Measurements from ENCODE around the gene RASA3.

RASA3 gene

DNA sequence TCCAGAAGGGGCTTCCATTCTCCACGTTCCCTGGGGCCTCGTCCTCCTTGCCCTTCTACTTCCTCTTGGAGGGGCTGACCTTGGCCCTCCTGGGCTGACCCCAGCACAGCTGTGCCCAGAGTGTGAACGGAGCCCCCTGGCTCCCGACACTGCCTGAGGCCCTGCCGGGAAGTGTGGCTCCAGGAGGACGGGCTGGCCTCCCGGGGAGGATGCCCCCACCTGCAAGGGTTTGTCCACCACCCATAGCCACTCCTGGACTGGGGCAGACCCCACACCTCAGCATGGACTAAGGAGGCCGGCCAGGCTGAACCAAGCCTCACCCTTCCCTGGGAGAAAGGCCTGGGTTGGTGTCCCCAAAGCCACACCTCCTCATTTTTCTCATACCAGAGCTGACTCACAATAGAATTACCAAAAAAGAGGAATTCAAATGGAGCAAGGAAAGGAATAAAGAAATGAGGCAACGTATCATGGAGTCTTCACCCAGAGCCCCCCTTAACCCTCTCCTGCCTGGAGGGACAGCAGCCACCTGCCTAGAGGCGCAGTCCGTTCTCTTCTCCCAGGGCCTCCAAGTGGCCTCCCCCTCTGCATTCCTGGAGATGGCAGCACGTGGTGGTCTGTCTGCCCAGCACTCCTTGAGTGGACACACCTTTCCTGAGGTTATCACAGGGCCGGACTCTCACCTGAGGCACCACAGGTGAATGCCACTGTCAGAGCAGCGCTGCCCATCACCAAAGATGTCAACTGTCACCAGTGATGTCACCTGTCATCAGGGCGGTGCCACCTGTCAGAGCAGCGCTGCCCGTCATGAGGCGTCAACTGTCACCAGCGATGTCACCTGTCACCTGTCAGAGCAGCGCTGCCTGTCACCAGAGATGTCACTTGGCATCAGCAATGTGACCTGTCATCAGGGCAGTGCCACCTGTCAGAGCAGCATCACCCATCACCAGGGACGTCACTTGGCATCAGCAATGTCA lies 155.4 kb downstream of the RASA3 start:
- DNase-seq: no peak

DNA sequence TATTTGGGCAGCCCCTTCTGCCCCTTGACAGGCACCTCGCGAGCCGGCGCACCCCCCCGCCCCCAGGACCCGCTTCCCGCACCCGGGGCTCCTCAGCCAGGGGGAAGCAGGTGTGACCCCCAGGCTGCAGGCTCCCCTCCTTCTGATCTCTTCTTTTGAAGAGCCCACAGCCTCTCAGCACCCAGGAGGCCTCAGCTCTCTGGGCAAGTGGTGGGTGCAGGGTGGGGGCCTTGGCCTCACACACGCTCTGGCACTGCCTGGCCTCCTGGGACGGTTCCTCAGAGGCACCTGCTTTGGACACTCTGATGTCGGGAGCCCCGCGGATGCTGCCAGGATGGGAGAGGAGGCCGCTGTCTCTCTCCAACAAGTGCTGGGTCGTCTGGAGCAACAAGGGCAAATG lies 157.0 kb downstream of the RASA3 start:
- no peak for DNase-seq

DNA sequence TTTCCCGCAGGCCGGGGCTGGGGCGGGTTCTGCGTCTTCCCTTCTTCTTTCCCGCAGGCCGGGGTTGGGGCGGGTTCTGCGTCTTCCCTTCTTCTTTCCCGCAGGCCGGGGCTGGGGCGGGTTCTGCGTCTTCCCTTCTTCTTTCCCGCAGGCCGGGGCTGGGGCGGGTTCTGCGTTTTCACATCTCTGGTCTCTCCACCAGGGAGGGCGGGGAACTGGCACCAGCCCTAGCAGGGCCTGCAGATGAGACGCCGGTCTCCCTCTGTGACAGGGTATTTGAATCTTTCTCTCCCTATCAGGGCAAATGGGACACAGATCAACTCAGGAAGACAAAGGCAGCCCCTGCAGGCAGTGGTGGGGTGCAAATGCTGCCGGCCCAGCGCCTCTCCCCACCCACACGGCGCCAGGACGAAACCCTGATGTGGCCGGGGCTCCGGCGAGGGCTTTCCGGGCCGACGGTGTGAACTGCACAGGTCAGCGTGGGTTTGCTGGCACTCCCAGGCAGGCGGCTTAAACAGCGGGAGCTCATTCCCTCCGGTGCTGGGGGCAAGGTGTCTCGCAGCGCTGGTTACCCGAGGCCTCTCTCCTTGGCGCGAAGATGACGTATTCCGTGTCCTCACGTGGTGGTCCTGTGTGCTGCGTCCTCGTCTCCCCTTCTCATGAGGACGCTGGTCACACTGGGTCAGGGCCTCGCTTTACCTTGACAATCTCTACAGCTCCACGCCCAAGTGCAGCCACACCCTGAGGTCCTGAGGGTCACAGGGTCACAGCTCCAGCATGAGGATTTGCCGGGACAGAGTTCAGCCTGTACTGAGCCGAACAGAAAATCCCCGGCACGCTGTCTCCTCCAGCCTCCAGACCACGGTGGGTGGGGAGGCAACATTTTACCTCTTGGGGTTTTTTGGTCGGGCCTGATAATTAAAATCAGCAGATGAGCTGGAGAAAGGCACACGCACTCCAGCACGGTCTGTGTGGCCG lies 157.8 kb downstream of the RASA3 start:
- no peak for DNase-seq

DNA sequence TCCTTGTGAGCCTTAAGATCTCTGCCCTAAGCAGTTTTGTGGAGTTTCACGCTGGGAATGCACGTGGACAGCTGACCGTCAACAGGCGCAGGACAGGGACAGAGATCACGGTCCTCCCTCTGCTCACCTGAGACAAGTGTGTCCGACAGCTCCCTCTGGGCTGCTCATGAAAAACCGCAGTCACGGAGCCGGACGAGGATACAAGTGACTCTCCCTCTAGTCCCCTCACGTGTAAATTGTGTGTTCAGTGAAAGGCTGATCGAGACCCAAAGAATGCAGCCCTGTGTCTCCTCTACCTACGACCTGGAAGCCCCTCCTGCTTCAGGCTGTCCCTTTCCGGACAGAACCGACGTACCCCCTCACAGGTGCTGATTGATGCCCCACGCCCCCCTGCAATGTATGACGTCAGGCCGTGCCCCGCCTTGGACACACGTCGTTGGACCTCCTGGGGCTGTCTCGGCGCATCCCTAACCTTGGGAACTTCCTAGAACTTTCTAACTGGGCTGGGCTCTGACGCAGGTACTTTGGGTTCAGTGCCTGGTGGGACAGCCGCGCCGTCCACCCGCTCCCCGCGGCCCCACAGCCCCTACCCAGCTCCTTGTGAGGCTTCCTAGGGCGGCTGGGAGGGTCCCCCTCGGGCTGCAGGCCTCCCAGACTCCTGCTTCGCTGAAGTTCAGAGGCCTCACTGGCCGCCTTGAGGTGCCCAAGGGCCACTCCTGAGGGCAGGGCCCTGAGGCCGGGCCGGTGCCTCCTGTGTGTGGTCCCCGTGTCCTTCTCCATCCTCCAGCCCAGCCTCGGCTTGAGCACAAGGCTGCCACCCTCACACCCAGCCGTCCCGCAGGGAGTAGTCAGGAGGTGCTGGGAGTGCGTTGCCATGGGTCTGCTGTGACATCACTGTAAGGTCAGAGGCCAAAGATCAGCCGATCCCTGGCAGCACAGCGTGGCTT lies 158.9 kb downstream of the RASA3 start, which contains the start of gene C13orf46:
Gene C13orf46, minus strand, starts transcription at position 859 of the 947 bp plus-strand sequence. Its CDS starts 79 bp downstream, at position 780.
- no peak for DNase-seq

DNA sequence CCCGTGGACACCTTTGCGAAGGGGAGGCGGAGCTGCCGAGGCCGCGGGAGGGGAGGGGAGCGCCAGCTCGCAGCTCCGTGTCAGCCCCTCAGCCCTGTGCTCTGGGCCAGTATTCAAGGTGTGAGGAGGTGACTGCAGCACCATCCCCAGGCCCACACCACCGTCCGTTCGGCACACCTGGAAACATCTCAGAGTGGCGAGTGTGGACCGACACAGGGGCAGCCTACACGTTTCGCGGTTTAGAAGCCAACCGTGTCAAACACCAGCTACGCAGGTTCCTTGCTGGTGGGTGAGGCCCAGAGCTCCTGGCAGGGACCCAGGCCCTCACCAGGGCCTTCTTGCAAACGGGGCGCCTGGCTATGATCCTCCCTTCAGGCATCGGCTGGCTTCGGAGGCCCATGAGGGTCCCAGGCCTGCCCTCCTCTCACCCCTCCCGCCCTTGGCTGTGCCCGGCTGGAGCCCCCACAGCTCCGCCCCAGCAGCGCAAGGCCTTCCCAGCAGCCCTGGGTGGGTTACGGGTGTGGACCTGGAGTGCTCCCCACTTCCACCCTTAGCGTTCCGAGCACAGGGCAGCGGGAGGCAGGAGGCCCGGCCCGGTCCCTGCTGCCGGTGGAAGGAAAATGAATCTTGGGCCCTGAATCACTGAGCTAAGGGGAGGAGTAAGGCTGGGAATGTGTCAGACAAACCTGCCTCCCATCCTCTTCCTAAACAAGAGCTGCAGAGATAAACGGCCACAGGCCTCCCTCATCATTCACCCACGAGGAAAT lies 159.8 kb downstream of the RASA3 start:
- no peak for DNase-seq

DNA sequence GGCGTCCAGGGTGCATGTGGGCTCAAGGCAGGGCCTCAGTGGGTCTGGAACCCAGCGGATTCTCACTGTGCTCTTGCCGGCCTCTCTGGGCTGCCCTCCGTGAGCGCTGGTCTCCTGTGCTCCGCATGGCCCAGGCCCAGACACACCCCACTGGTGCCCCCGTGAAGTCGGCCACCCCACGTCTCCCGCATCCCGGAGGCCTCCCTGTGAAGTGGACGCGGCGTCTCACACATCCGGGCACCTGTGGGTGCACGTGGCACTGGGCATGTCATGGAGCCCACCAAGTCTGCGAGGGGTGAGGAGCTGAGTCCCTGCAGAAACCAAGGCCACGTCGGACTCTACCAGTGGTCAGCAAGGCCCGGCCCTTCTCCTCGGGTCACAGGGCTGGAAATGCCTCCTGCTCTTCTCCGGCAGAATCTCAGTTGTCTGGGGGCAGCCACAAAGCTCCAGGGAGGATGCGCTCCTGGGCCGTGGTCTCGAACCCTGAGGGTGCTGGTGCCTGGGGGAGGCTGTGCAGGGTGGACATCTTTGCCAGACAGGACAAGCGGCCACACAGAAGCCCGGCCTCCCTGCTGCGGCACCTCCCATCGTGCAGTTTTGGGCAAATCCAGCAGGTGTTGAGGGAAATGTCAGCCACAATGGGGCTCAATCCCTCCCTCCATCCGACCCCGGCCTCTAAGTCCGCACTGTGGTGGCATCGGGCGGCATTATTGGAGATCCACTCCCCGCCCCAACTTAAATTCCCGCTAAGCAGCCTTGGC lies 160.8 kb downstream of the RASA3 start:
- no peak for DNase-seq

DNA sequence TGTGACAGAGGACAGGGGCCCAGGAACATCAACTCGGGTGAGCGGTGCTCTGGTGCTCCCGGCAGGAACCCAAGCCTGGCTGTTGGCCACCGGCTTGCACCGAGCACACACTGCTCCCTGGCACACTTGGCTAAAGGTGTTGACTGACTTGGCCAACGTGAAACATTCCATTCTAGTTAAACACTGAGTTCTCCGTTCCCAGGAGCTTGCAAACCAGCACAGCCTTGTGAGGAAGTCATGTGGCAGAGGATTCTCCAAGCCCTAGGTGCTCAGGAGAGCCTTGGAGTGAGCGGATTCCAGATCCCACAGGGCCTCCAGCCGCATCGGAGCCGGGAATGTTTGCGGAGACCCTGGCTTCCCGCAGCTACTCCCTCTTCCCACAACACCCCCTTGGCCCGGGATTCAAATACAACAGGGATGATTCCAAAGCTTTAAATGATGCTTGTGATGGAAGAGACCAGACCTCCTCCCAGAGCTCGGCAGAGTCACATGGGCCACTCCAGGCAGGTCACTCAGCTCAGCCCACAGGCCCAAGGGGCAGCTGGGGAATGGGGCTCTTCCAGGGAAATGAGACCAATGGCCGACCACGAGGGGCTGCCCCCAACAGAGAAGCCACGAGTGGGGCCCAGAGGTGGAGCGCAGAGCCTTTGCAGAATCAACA lies 161.5 kb downstream of the RASA3 start:
- no peak for DNase-seq

DNA sequence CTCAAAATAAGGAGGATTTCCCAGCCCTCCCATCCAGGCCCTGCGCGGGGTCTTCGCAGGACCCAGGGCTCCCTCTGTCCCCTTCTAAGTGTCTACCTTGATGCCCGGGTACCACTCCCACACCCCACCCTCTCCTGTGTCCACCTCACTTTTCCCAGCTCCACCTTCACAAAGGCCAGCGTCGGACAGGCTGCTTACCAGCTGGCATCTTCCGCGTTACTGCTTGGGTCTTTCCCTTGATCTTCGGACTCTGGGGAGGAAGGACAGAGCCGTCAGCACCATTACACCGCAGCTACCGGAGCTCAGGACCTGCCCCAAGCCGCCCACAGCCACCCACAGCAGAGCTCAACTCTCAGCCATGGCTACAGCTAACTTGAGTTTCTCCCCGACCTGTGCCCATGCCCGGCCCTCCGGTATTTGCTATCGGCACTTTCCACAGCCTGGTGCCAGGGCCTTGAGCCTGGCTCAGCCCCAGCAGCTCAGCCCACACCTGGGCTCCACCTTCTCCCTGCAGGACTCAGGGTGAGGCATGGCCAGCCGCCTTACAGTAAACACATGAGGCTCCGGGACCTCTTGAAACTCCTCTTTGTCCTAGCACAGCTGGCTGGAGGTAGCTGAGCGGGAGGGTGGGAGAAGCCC lies 162.3 kb downstream of the RASA3 start:
- DNase-seq: no peak

DNA sequence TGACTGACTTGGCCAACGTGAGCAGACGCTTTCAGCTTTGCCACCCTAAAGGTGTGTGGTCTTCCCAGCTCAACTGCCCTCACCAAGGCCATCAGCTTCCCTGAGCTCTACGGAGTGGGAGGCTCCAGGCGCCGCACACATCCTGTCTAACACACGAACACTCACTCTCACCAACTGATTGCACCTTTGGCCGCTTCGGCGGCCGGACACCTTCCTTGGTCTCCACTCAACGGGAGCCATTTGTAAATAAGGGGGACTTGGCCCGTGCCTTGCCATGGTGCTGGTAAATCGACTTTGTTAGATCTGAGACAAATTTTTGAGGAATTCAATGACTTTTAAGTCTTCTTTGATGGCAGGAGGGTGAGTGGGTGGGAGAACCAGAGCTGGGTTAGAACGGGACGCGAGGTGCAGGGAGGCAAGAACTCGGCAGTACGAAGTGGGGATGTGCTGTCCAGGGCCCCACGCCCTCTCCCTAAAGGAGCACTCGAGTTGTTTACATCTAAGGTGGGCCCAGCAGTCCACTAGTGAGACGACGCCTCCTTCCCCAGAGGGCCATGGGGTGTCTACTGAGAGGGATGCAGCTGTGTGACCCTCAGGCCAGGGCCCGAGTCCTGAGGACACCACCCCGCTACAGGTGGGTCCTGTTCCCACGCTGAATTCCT lies 163.0 kb downstream of the RASA3 start:
- no peak for DNase-seq

DNA sequence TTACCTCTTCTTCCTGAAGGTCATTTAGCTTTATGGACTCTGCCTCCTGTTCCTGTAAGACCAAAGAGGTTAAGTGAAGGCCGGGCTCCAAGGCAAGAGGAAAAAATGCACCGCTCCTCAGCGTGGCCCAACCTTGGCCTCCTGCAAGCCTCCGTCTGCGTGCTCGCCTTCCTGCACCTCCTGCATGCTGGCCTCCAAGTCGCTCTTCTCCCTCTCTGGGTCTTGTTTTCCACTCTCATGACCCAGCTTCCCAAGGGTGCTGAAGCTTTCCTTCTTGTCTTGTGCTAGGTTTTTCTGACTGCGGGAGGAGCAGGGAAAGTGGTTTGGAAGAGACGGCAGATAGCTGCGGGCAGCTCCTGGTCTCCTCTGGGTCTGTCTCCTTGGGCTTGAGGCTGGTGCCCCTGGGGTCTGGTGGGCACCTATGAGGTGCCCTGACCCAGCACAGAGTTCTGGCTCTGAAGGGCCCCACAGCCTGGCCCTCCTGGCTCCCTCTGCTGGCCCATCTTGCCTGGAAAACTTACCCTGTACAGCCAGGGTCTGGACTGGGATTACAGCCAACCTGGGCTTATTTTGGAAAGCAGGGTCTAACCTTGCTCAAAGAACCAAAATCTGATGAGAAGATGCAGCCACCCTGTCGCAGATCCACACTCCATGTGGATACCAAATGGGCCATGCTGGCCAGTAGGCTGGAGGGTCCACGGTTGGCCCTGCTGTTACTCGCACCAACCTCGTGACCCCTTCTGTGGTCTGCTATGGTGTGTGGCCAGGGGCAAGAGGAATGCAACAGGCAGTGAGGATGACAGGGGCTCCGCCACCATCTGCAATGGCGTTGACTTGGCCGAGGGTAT lies 163.7 kb downstream of the RASA3 start:
- no peak for DNase-seq

DNA sequence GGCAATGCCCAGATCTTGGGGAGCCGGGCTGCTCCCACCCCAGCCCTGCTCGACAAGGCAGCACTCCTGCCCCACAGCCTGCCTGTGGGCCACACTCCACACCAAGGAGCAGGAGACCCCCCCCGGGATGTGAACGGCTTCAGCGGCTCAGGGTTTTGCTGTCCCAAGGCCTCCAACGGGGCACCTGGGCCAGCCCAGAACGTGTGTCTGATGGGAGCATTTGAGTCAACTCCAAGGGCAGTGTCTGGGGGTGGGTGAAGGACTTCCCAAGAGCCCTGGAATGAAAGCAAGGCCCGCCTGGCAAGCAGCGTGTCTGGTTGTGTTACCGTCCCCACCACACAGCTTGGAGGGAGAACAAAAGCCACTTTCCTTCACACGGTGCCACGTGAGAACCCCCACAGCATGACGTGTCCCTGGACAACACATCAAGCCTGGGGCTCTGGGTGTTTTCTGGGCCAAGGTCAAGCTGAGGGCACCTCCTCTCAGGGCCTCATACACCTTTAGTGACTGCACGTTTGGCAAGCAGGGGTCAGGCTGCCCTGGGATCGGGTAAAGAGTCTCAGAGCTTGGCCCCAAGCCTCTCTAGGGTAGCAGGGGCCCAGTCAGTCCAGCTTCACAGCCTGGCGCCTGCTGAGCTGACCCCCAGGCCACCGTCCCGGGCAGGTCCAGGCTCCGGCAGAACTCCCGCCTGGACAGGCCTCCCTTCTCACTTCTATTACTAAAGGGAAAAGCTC lies 164.5 kb downstream of the RASA3 start:
- no peak for DNase-seq

DNA sequence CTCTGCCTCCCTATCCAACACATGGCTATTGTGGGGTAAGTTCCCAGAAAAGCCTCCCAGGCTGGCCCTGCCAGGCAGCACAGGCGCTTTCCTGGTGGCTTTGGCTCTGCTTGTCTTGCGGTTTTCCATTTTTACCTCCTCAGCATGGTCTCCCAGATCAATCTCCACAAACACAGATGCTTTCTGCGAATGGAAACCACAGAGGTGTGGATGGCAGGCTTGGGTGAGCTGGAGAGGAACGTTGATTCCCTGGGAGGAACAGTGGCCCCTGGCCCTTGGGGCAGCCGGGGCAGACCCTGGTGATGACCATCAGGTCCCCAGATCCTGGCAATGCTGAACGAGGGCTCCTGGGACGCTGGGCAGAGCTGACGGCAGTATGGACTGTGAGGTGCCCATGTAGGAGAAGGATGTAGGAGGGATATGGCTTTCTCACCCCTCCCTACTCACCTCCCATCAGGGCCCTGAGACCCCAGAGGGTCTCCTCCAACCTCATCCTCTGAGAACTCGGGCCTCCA lies 165.2 kb downstream of the RASA3 start:
- no peak for DNase-seq

DNA sequence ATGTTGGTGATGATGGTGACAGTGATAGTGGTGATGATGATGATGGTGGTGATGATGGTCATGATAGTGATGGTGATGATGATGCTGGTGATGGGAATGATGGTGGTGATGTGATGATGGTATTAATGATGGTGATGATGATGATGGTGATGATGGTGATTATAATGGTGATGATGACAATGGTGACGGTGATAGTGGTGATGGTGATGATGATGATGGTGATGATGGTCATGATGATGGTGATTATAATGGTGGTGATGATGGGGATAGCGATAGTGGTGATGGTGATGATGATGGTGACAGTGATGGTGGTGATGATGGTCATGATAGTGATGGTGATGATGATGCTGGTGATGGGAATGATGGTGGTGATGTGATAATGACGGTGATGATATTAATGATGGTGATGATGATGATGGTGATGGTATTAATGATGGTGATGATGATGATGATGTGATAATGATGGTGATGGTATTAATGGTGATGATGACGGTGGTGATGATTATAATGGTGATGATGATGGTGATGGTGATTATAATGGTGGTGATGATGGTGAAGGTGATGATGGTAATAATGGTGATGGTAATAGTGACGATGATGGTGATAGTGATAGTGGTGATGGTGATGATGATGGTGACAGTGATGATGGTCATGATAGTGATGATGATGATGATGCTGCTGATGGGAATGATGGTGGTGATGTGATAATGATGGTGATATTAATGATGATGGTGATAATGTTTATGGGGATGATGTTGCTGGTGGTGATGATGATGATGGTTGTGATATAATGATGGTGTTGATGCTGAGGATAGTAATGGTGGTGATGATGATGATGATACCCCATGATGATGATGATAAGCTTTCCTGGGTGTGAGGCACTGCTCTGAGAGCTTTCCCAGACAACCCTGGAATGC lies 166.2 kb downstream of the RASA3 start:
- DNase-seq: no peak

DNA sequence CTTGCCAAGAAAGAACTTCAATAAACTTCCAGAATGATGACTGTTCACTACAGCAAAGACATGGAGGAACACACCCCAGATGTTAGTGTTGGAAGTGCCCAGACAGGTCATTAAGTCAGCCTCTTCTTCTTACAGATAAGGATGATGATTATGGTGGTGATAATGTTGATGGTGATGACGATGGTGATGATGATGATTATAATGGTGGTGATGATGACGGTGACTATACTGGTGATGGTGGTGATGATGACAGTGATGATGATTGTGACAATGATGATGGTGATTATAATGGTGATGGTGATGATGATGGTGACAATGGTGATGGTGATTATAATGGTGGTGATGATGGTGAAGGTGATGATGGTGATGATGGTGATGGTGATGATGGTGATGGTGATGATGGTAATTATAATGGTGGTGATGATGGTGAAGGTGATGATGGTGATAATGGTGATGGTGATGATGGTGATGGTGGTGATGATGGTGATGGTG lies 167.0 kb downstream of the RASA3 start:
- no peak for DNase-seq

DNA sequence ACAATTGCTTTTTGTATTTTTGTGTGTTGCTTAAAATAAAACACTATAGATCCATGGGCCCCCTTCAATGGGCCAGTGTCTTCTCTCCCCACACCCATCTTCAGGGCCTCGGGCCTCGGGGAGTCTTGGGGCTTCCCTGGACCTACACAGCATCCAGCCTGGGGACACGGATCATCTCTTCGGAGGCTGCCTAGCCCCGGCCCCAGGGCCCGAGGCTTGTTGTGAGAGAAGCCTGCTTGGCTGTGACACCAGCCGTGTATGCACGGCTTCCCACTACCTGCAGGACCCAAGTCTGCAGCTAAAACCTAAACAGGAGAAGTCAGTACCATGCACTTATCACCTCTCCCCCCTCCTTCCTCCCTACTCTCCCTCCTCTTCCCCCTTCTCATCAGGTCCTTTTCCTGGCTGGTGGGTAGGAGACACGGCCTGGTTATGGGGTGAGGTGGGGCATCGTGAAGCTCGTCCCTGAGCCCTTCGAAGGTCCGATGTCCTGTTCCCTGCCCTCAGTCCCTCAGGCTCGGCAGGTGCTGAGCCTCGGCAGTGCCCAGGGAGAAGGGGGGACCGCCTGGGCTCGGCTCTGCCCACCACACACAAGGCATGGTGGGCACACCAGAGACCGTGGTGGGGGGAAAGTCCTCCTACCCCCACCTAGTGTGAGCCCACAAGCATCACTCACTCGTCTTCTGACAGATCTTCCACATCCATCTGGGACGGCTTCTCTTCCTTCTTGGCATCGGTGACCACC lies 168.0 kb downstream of the RASA3 start:
- DNase-seq: no peak

All from activated gamma-delta T cell treated with Interleukin-2 at 50 U/mL for 16 hours (primary cell).